GM19395 (cell line): ENCODE data around the gene HSPA8.
"Not testable (repeated sequence)": the region's sequence is repeated elsewhere in the genome, so short reads cannot be mapped to it uniquely, and the experiment has no call there.

ENCODE experiments used
- ATAC-seq: cut with Tn5 transposase; IDR thresholded peaks from one replicate; pipeline ENCODE4 v1.9.1; 2021; ENCODE audit warnings: mild to moderate bottlenecking, moderate library complexity; ENCODE audit not compliant: unreplicated experiment

Gene HSPA8

GRCh38 chr11:123072762-123073161, 10.8 kb upstream of the HSPA8 start:
- no peak for ATAC-seq

- ATAC-seq, result no peak
Observed at GRCh38 chr11:123072332-123072761, 10.4 kb upstream of the HSPA8 start.

- ATAC-seq, result peak; percentile 73
Observed at GRCh38 chr11:123069908-123070821, 8.2 kb upstream of the HSPA8 start.

- ATAC-seq, result no peak
Observed at GRCh38 chr11:123065621-123066020, 3.7 kb upstream of the HSPA8 start.

GRCh38 chr11:123063826-123064657, 2.1 kb upstream of the HSPA8 start:
- ATAC-seq, result no peak

GRCh38 chr11:123062892-123063825, 1.2 kb upstream of the HSPA8 start:
- ATAC-seq, result peak; percentile 0

GRCh38 chr11:123062158-123062891, 389 bp upstream of the HSPA8 start:
- peak; percentile 89 for ATAC-seq

GRCh38 chr11:123060277-123061000, 1.5 kb downstream of the HSPA8 start:
- no peak for ATAC-seq

GRCh38 chr11:123059041-123059920, 2.7 kb downstream of the HSPA8 start:
- ATAC-seq, result not testable (repeated sequence)

- no peak for ATAC-seq
Observed at GRCh38 chr11:123057661-123058305, 4.2 kb downstream of the HSPA8 start.

- no peak for ATAC-seq
Observed at GRCh38 chr11:123056835-123057491, 5.0 kb downstream of the HSPA8 start.

- peak; percentile 1 for ATAC-seq
Observed at GRCh38 chr11:123055191-123055901, 6.6 kb downstream of the HSPA8 start.

GRCh38 chr11:123054301-123055065, 7.5 kb downstream of the HSPA8 start:
- peak; percentile 82 for ATAC-seq

GRCh38 chr11:123052901-123053721, 8.8 kb downstream of the HSPA8 start:
- ATAC-seq, result no peak

- no peak for ATAC-seq
Observed at GRCh38 chr11:123051634-123052033, 10.3 kb downstream of the HSPA8 start.
